OCI-LY7 (cell line): Measurements from ENCODE around the gene WRAP73.

Experiments used
- CTCF ChIP-seq: fragments of 200-600 bp; sonication (generic); conservative IDR thresholded peaks from 2 replicates; pipeline ENCODE4 v1.5.1; 2014; ENCODE audit warnings: mild to moderate bottlenecking, antibody characterized with exemption, low read length, moderate library complexity, mixed read lengths
- EZH2phosphoT487 ChIP-seq: fragments of 200-600 bp; sonication (generic); IDR thresholded peaks from 2 replicates; pipeline ENCODE4 v1.6.1; 2018; ENCODE audit warnings: low read depth, borderline replicate concordance, mild to moderate bottlenecking, mixed run types, antibody characterized with exemption, low read length, moderate library complexity, mixed read lengths

- TF ChIP-seq CTCF (no peak), EZH2phosphoT487 (no peak)
These were observed 19.5 kb upstream of the WRAP73 start for GRCh38 chr1:3669421-3669821.
